Measurements from ENCODE around the gene KYNU. TPM values are rescaled to one million over a fixed set of nuclear protein-coding genes. Genes with fewer than 3 reads are reported as not detected.
A peak's percentile ranks its signal among the peaks of the same experiment; 100 is the strongest.

Gene KYNU
- total and polyA plus RNA-seq, 2 of the 13 experiments (the other 11 are each of a cell fraction or from before 2014, with no cell fraction given) = 21.9 to 68.6 TPM

DNA sequence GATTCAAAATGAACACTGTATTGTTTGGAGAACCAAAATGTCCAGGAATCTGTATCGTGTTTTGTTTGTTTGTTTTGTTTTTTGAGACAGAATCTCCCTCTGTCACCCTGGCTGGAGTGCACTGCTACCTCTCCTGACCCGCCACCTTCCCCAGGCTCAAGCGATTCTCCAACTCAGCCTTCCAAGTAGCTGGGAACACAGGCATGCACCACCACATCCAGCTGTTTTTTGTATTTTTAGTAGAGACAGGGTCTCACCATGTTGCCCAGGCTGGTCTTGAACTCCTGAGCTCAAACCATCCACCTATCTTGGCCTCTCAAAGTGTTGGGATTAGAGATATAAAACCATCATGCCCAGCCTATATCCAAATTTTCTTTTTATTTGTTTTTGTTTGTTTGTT lies 74.6 kb downstream of the KYNU start (continued):
- TF ChIP-seq PHF8 (CRISPR knock-in tag; IDR thresholded peaks at IDR 0.05) = 0 out of 2 replicates have a peak, but pooled peaks have one; percentile 8
- TF ChIP-seq ZNF496 (CRISPR knock-in tag; IDR thresholded peaks at IDR 0.05; ENCODE audit: insufficient replicate concordance) = no peak

DNA sequence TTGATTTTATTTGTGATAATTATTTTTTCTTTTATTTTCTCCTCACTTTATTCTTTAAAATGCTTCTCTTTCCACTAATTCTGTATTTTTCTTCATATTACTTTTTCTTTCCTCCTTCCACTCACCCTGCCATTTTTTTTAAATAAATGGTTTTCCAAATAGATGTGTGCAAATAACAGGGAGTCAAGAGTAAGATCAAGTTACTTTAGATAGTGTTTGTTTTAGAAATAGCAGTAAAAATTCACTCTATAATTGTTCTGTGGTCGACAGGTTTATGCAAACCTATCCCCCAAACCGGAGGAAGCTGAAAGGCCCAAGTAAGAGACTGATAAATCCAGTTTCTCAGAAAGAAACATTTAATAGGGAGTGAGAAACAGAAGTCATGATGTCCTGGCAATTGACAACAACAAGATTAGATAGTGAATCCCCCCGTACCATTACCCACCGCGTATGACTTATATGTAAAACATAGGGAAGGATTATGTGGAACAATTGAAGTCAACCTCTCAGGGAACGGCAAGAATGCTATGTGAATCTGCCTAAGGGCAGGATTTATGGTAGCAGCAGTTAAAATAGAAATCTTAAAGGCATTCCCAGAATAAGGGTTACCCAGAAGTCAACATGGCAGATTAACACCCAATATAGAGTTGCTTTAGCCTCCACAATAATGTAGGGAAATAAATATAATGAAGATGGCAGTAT lies 75.5 kb downstream of the KYNU start:
- H3K9ac ChIP-seq (ENCODE audit: insufficient read depth, low read depth, low read length) = no peak overlapping the region
- H2AFZ ChIP-seq (ENCODE audit: low read length) = no peak overlapping the region
- H3K4me2 ChIP-seq (ENCODE audit: low read depth, low read length) = no peak overlapping the region
- ChIA-PET CTCF (ENCODE audit: low intra/inter-chr PET ratio, low total read pairs) (no interaction called here), POLR2A (interaction anchor here (2.0 to 2.9 kb wide), 3 partner anchors 76 to 138 kb away, joined by 12 to 15 read pairs (median 12); partner anchors contain the start of gene KYNU)
- BruUV-seq (replicated peaks) = no TSS peak
- no peaks in the 10 kb centered on the region for H3K27me3 ChIP-seq (ENCODE audit: control insufficient read depth in 1 of 2, insufficient read depth in 2 of 2, low read length in 2 of 2)
- in situ Hi-C loops (cut with HindIII; ENCODE audit: extremely low pct_ligation_motif_present, low pct_unique_long_range_greater_than_20kb) (no loop called here), intact Hi-C loops (cut with micrococcal nuclease; ENCODE audit: unreplicated experiment) (no loop called here)
- H3K9me3 ChIP-seq (ENCODE audit: low read length) = peaks cover 28% of the 10 kb centered on the region
- FAIRE-seq (no peak), ATAC-seq (no peak), DNase-seq (ENCODE audit: low spot score) (no peak)
- no peak overlapping the region for H3K27ac ChIP-seq (ENCODE audit: extremely low read length, insufficient read depth, low read length)
- no peaks in the 10 kb centered on the region for H4K20me1 ChIP-seq (ENCODE audit: insufficient read depth, low read length)
- H3K4me1 ChIP-seq (ENCODE audit: insufficient read depth, low read length) = peaks cover 47% of the 10 kb centered on the region
- H3K4me3 ChIP-seq (replicated peaks in 1 of 3; ENCODE audit: insufficient read depth in 1 of 3, low read depth in 2 of 3, low read length in 3 of 3) = no peak overlapping the region
- TF ChIP-seq SIX1 (CRISPR knock-in tag; IDR thresholded peaks at IDR 0.05; ENCODE audit: borderline replicate concordance) = peak; percentile 71; the same call in 1 of the 2 replicates
- TF ChIP-seq ZNF576 (CRISPR knock-in tag; IDR thresholded peaks at IDR 0.05) = no peak
- H3K79me2 ChIP-seq (ENCODE audit: insufficient read depth, low read length) = no peaks in the 10 kb centered on the region
- peaks cover 6 to 27% of the 10 kb centered on the region in 2 experiments for H3K36me3 ChIP-seq (replicated peaks in 1 of 2; ENCODE audit: control insufficient read depth in 1 of 2, insufficient read depth in 2 of 2, low read length in 2 of 2)
- WGBS (ENCODE audit: low lambda C conversion rate) = 90% methylated on average over 6 of the region's 6 CpGs

- ChIA-PET CTCF (ENCODE audit: low intra/inter-chr PET ratio, low total read pairs) (no interaction called here), POLR2A (no interaction called here)
- Histone ChIP-seq H3K36me3 (replicated peaks in 1 of 2; ENCODE audit: control insufficient read depth in 1 of 2, insufficient read depth in 2 of 2, low read length in 2 of 2) (peaks cover 1 to 17% of the 10 kb centered on the region in 2 experiments; a peak in 4 of 5 replicates), H3K79me2 (ENCODE audit: insufficient read depth, low read length) (no peaks in the 10 kb centered on the region), H2AFZ (ENCODE audit: low read length) (no peak overlapping the region), H3K4me2 (ENCODE audit: low read depth, low read length) (no peak overlapping the region), H3K27me3 (ENCODE audit: control insufficient read depth in 1 of 2, insufficient read depth in 2 of 2, low read length in 2 of 2) (no peaks in the 10 kb centered on the region), H3K4me1 (ENCODE audit: insufficient read depth, low read length) (peaks cover 40% of the 10 kb centered on the region), H3K4me3 (replicated peaks in 1 of 3; ENCODE audit: insufficient read depth in 1 of 3, low read depth in 2 of 3, low read length in 3 of 3) (no peak overlapping the region), H3K9me3 (ENCODE audit: low read length) (peaks cover 13% of the 10 kb centered on the region), H4K20me1 (ENCODE audit: insufficient read depth, low read length) (no peaks in the 10 kb centered on the region), H3K9ac (ENCODE audit: insufficient read depth, low read depth, low read length) (no peak overlapping the region), H3K27ac (ENCODE audit: extremely low read length, insufficient read depth, low read length) (no peak overlapping the region)
- no peak for ATAC-seq
- WGBS (ENCODE audit: low lambda C conversion rate) = 94% methylated on average over 1 of the region's 1 CpG
- peak; percentile 41; the same call in 1 of the 2 replicates for TF ChIP-seq MAFF (IDR thresholded peaks at IDR 0.05; ENCODE audit: low read depth, low read length)
- TF ChIP-seq MAFK (conservative IDR thresholded peaks at IDR 0.05 in 1 of 2, IDR thresholded peaks at IDR 0.05 in 1 of 2; ENCODE audit: low read length in 2 of 2) = peak; percentile 39 to 58; a peak in 2 of 4 replicates
- TF ChIP-seq ZNF790 (CRISPR knock-in tag; IDR thresholded peaks at IDR 0.05; ENCODE audit: borderline replicate concordance) = no peak
- in situ Hi-C loops (cut with HindIII; ENCODE audit: extremely low pct_ligation_motif_present, low pct_unique_long_range_greater_than_20kb) (no loop called here), intact Hi-C loops (cut with micrococcal nuclease; ENCODE audit: unreplicated experiment) (no loop called here)
- BruUV-seq (replicated peaks) = no TSS peak
- FAIRE-seq = no peak
- no peak for DNase-seq (ENCODE audit: low spot score)
Observed at GRCh38 chr2:142954493-142954892, 77.0 kb downstream of the KYNU start.

Data from HepG2 (cell line).